Esophagus muscularis mucosa (tissue), 4 donors: ENCODE data around the gene C1orf167. TPM values are rescaled to one million over a fixed set of nuclear protein-coding genes. Genes with fewer than 3 reads are reported as not detected.

Experiments
- DNase-seq: peaks from one replicate; pipeline ENCODE4 v3.0.0-alpha.2; 2017; ENCODE audit errors: extremely low spot score
- H3K27ac ChIP-seq, 4 donors: fragments of 200-600 bp; sonication (generic); replicated peaks in 1 of 4; 1 replicate in 3 of 4; 2 replicates in 1 of 4; pipeline ENCODE4 v1.5.1; 2016 to 2019; ENCODE audit warnings: mild to moderate bottlenecking in 1 of 4
- H3K27me3 ChIP-seq, 4 donors: fragments of 200-600 bp; sonication (generic); one replicate each; pipeline versions ENCODE4 v1.5.1 to v1.6.0; 2016 to 2019
- H3K36me3 ChIP-seq, 4 donors: fragments of 200-600 bp; sonication (generic); one replicate each; pipeline ENCODE4 v1.5.1; 2016 to 2019
- H3K4me1 ChIP-seq, 4 donors: fragments of 200-600 bp; sonication (generic); one replicate each; pipeline ENCODE4 v1.5.1; 2016 to 2019
- H3K4me3 ChIP-seq, 4 donors: fragments of 200-600 bp; sonication (generic); 1 replicate in 2 of 4; 2 replicates in 2 of 4; pipeline ENCODE4 v1.5.1; 2016 to 2019; ENCODE audit warnings: mild to moderate bottlenecking in 4 of 4, moderate library complexity in 1 of 4
- H3K9me3 ChIP-seq, 4 donors: fragments of 200-600 bp; sonication (generic); 1 replicate in 3 of 4; 2 replicates in 1 of 4; pipeline ENCODE4 v1.5.1; 2016 to 2019
- CTCF ChIP-seq, 3 experiments: fragments of 200-600 bp in 2 of 3; fragments of 450-650 bp in 1 of 3; sonication (generic) in 2 of 3; IDR thresholded peaks; one replicate each; pipeline ENCODE4 v1.5.1; 2017 to 2019; ENCODE audit warnings: antibody characterized with exemption in 3 of 3, mild to moderate bottlenecking in 2 of 3, moderate library complexity in 1 of 3
- EP300 ChIP-seq: sonication (generic); formaldehyde crosslinking; IDR thresholded peaks from one replicate; pipeline ENCODE4 v1.6.1; 2017; ENCODE audit warnings: antibody characterized with exemption
- POLR2A ChIP-seq: fragments of 450-650 bp; IDR thresholded peaks from one replicate; pipeline ENCODE4 v1.6.1; 2017; ENCODE audit warnings: antibody characterized with exemption, moderate library complexity, mild to moderate bottlenecking, low read depth
- POLR2AphosphoS5 ChIP-seq, 2 donors: sonication (generic); formaldehyde crosslinking; IDR thresholded peaks; one replicate each; pipeline ENCODE4 v1.6.1; 2017; ENCODE audit warnings: antibody characterized with exemption in 2 of 2
- WGBS: methylation state at CpG from one replicate; pipeline ENCODE4 v1.1.5; 2018; 5-methylcytosine and 5-hydroxymethylcytosine counted together
- intact Hi-C: fragments of 100-400 bp; cut with DNase I; formaldehyde crosslinking; loops from one replicate; pipeline ENCODE4 v1.15.1; 2023
- total RNA-seq, 4 donors: library from RNA; depleted of rRNA; stranded (reverse); fragments of >200 nt; gene quantifications; one replicate each; pipeline versions ENCODE4 v1.1.0 to v1.2.1, GENCODE V29; 2016

Gene C1orf167
- total RNA-seq, 4 donors from 2014 or later = 2.3 to 4.3 TPM; not detected in 2

GRCh38 chr1:11789126-11790067, 27.4 kb downstream of the C1orf167 start:
- intact Hi-C loops = loop anchor here (5.0 kb wide), 1 partner anchor 52 kb away; the partner anchor contains the start of gene AGTRAP
- H3K27me3 ChIP-seq = no peaks in the 10 kb centered on the region
- H3K4me1 ChIP-seq = peaks cover 74 to 85% (median 78%) of the 10 kb centered on the region in 4 donors
- no peaks in the 10 kb centered on the region for H3K9me3 ChIP-seq
- no peak overlapping the region for H3K4me3 ChIP-seq
- H3K27ac ChIP-seq = peak overlapping the region; percentile 87 to 92 (median 90)
- peaks cover 4 to 31% (median 27%) of the 10 kb centered on the region in 4 donors for H3K36me3 ChIP-seq
- WGBS = 63% methylated on average over 3 of the region's 13 CpGs
- no peak for DNase-seq
- TF ChIP-seq POLR2AphosphoS5 (IDR thresholded peaks at IDR 0.05) (no peak), EP300 (no peak), CTCF (IDR thresholded peaks at IDR 0.05) (no peak), POLR2A (no peak)

- Histone ChIP-seq H3K9me3 (no peaks in the 10 kb centered on the region), H3K27me3 (no peaks in the 10 kb centered on the region), H3K27ac (peak overlapping the region; percentile 87 to 92 (median 90)), H3K36me3 (peaks cover 13 to 40% (median 36%) of the 10 kb centered on the region in 4 donors), H3K4me1 (peaks cover 65 to 76% (median 69%) of the 10 kb centered on the region in 4 donors), H3K4me3 (no peak overlapping the region)
- WGBS = 86% methylated on average over 17 of the region's 20 CpGs
- TF ChIP-seq POLR2A (no peak), EP300 (no peak), POLR2AphosphoS5 (IDR thresholded peaks at IDR 0.05) (no peak), CTCF (IDR thresholded peaks at IDR 0.05) (no peak)
- no peak for DNase-seq
- intact Hi-C loops = no loop called here
Measured at GRCh38 chr1:11790101-11790879, 28.3 kb downstream of the C1orf167 start.

- Histone ChIP-seq H3K9me3 (no peaks in the 10 kb centered on the region), H3K27ac (peak overlapping the region; percentile 87 to 92 (median 90)), H3K36me3 (peaks cover 21 to 48% (median 44%) of the 10 kb centered on the region in 4 donors), H3K4me3 (peak overlapping the region in 3 of 4 donors; percentile 3 to 27 (median 13)), H3K4me1 (peaks cover 59 to 75% (median 63%) of the 10 kb centered on the region in 4 donors), H3K27me3 (no peaks in the 10 kb centered on the region)
- intact Hi-C loops = no loop called here
- peak; percentile 98 for DNase-seq
- TF ChIP-seq POLR2A (peak; percentile 42), POLR2AphosphoS5 (IDR thresholded peaks at IDR 0.05) (peak; percentile 96 to 97), CTCF (IDR thresholded peaks at IDR 0.05) (no peak), EP300 (peak; percentile 98)
- WGBS = 59% methylated on average over 16 of the region's 19 CpGs
Measured at GRCh38 chr1:11790880-11791715, 29.1 kb downstream of the C1orf167 start.

GRCh38 chr1:11792106-11792505, 30.1 kb downstream of the C1orf167 start:
- peak in 1 of 2 donors; percentile 12 for TF ChIP-seq POLR2AphosphoS5 (IDR thresholded peaks at IDR 0.05)
- TF ChIP-seq CTCF (IDR thresholded peaks at IDR 0.05) = no peak
- no peak for TF ChIP-seq EP300
- TF ChIP-seq POLR2A = no peak
- Histone ChIP-seq H3K27me3 (no peaks in the 10 kb centered on the region), H3K9me3 (no peaks in the 10 kb centered on the region), H3K4me3 (no peak overlapping the region), H3K27ac (peak overlapping the region; percentile 87 to 92 (median 90)), H3K4me1 (peaks cover 52 to 75% (median 62%) of the 10 kb centered on the region in 4 donors), H3K36me3 (peaks cover 24 to 52% (median 52%) of the 10 kb centered on the region in 4 donors)
- no peak for DNase-seq
- intact Hi-C loops = no loop called here
- WGBS = 88% methylated on average over 11 of the region's 11 CpGs
